Transverse colon (tissue), 3 donors: ENCODE measurements around the gene KCNK17.

Source experiments
- EP300 ChIP-seq: sonication (generic); formaldehyde crosslinking; IDR thresholded peaks from one replicate; pipeline ENCODE4 v1.6.1; 2017; ENCODE audit warnings: antibody characterized with exemption, low read depth
- POLR2A ChIP-seq: fragments of 450-650 bp; IDR thresholded peaks from one replicate; pipeline ENCODE4 v1.6.1; 2016; ENCODE audit warnings: antibody characterized with exemption, mild to moderate bottlenecking, moderate library complexity
- TF ChIP-seq, protein P1 (sequence below), 5 experiments: fragments of 200-600 bp in 3 of 5; fragments of 450-650 bp in 2 of 5; sonication (generic) in 3 of 5; IDR thresholded peaks; 1 replicate in 2 of 5; 2 replicates in 3 of 5; pipeline ENCODE4 v1.5.1; 2016 to 2017; ENCODE audit warnings: antibody characterized with exemption in 5 of 5, inconsistent platforms in 3 of 5, mild to moderate bottlenecking in 2 of 5, moderate library complexity in 1 of 5

DNA sequence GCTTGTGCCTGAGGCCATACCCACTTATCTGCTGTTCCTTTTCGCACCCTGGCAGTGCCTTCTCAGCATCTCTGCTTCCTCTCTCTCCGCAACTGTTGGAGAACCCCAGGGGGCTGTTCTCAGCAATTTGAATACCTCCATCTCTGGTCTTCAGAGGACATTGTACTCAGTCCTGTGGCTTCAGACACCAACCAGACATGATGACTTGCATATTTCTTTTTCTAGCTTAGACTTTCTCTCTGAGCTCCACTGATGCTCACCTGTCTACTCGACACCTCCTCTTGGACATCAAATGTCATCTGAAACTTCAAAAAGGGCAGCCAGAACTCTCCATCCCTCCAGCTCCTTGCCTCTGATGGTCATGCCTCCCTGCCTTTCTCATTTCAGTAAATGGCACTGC, 27.1 kb upstream of the KCNK17 start:
- TF ChIP-seq, protein P1, sequence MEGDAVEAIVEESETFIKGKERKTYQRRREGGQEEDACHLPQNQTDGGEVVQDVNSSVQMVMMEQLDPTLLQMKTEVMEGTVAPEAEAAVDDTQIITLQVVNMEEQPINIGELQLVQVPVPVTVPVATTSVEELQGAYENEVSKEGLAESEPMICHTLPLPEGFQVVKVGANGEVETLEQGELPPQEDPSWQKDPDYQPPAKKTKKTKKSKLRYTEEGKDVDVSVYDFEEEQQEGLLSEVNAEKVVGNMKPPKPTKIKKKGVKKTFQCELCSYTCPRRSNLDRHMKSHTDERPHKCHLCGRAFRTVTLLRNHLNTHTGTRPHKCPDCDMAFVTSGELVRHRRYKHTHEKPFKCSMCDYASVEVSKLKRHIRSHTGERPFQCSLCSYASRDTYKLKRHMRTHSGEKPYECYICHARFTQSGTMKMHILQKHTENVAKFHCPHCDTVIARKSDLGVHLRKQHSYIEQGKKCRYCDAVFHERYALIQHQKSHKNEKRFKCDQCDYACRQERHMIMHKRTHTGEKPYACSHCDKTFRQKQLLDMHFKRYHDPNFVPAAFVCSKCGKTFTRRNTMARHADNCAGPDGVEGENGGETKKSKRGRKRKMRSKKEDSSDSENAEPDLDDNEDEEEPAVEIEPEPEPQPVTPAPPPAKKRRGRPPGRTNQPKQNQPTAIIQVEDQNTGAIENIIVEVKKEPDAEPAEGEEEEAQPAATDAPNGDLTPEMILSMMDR (IDR thresholded peaks at IDR 0.05), result no peak
- TF ChIP-seq POLR2A (no peak), EP300 (no peak)
